ENCODE results near the gene TMEM80. TPM values are rescaled to one million over a fixed set of nuclear protein-coding genes. Genes with fewer than 3 reads are reported as not detected.

The TMEM80 gene
- total and polyA plus RNA-seq, 9 of the 15 experiments (the other 6 are each of a cell fraction or from before 2014, with no cell fraction given), result 5.1 to 30.1 (median 12.4) TPM

DNA sequence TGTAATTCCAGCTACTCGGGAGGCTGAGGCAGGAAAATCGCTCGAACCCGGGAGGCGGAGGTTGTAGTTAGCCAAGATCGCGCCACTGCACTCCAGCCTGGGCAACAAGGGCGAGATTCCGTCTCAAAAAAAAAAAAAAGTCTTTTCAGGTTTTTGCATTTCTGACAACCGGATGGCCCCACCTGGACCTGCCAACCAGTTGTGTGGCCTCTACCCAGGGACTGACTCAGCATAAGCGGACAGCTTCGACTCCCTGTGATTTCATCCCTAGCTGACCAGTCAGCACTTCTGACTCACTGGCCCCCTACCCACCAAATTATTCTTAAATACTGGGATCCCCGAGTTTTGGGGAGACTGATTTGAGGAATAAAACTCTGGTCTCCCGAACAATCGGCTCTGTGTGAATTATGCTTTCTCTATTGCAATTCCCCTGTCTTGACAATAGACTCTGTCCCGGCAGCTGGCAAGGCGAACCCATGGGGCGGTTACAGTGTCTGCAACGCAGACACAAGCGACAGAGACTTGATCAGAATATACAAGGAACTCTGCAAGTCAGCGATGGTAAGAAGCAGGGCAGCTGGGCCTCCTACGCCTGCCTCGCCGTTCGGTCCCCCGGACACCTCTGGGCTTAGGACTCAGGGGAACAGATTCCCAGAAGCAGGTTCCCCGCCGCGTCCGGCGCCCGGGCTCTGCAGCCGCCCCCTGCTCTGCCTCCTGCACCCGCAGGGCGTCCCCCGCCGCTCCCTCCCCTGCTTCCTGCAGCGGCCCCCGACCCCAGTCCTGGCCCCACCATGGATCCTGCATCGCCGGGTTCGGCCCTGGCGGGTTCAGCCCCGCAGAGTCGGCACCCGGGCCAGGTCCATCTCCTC lies 50.9 kb downstream of the TMEM80 start (continued):
- TF ChIP-seq NR2C2 (CRISPR knock-in tag; IDR thresholded peaks at IDR 0.05) (no peak), NR2C2 (tag; IDR thresholded peaks at IDR 0.05) (no peak; the same call in 1 of the 2 replicates), TAF1 (IDR thresholded peaks at IDR 0.05; ENCODE audit: control insufficient read depth, extremely low read depth, insufficient read depth, low read length, severe bottlenecking) (no peak), SAFB2 (IDR thresholded peaks at IDR 0.05; ENCODE audit: borderline replicate concordance, low read depth, low read length, severe bottlenecking) (no peak), KDM5B (IDR thresholded peaks at IDR 0.05; ENCODE audit: insufficient replicate concordance, low read depth, low read length) (no peak), EGR1 (conservative IDR thresholded peaks at IDR 0.05) (peak; percentile 12; the same call in 1 of the 2 replicates), SOX6 (IDR thresholded peaks at IDR 0.05) (no peak), CAMTA2 (CRISPR knock-in tag; conservative IDR thresholded peaks at IDR 0.05) (no peak), ZNF511 (CRISPR knock-in tag; IDR thresholded peaks at IDR 0.05) (no peak), NFE2 (IDR thresholded peaks at IDR 0.05; ENCODE audit: low read depth) (peak; percentile 64), RBM14 (IDR thresholded peaks at IDR 0.05; ENCODE audit: borderline replicate concordance, insufficient read depth, low read depth, low read length) (0 out of 2 replicates have a peak, but pooled peaks have one; percentile 17), THRAP3 (IDR thresholded peaks at IDR 0.05; ENCODE audit: borderline replicate concordance) (no peak), CREB3 (tag; conservative IDR thresholded peaks at IDR 0.05; ENCODE audit: low read depth) (no peak), NRF1 (conservative IDR thresholded peaks at IDR 0.05 in 1 of 2, IDR thresholded peaks at IDR 0.05 in 1 of 2) (no peak)
- TF ChIP-seq, protein P1, sequence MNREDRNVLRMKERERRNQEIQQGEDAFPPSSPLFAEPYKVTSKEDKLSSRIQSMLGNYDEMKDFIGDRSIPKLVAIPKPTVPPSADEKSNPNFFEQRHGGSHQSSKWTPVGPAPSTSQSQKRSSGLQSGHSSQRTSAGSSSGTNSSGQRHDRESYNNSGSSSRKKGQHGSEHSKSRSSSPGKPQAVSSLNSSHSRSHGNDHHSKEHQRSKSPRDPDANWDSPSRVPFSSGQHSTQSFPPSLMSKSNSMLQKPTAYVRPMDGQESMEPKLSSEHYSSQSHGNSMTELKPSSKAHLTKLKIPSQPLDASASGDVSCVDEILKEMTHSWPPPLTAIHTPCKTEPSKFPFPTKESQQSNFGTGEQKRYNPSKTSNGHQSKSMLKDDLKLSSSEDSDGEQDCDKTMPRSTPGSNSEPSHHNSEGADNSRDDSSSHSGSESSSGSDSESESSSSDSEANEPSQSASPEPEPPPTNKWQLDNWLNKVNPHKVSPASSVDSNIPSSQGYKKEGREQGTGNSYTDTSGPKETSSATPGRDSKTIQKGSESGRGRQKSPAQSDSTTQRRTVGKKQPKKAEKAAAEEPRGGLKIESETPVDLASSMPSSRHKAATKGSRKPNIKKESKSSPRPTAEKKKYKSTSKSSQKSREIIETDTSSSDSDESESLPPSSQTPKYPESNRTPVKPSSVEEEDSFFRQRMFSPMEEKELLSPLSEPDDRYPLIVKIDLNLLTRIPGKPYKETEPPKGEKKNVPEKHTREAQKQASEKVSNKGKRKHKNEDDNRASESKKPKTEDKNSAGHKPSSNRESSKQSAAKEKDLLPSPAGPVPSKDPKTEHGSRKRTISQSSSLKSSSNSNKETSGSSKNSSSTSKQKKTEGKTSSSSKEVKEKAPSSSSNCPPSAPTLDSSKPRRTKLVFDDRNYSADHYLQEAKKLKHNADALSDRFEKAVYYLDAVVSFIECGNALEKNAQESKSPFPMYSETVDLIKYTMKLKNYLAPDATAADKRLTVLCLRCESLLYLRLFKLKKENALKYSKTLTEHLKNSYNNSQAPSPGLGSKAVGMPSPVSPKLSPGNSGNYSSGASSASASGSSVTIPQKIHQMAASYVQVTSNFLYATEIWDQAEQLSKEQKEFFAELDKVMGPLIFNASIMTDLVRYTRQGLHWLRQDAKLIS (CRISPR knock-in tag; IDR thresholded peaks at IDR 0.05), result no peak
- TF ChIP-seq, protein P2, sequence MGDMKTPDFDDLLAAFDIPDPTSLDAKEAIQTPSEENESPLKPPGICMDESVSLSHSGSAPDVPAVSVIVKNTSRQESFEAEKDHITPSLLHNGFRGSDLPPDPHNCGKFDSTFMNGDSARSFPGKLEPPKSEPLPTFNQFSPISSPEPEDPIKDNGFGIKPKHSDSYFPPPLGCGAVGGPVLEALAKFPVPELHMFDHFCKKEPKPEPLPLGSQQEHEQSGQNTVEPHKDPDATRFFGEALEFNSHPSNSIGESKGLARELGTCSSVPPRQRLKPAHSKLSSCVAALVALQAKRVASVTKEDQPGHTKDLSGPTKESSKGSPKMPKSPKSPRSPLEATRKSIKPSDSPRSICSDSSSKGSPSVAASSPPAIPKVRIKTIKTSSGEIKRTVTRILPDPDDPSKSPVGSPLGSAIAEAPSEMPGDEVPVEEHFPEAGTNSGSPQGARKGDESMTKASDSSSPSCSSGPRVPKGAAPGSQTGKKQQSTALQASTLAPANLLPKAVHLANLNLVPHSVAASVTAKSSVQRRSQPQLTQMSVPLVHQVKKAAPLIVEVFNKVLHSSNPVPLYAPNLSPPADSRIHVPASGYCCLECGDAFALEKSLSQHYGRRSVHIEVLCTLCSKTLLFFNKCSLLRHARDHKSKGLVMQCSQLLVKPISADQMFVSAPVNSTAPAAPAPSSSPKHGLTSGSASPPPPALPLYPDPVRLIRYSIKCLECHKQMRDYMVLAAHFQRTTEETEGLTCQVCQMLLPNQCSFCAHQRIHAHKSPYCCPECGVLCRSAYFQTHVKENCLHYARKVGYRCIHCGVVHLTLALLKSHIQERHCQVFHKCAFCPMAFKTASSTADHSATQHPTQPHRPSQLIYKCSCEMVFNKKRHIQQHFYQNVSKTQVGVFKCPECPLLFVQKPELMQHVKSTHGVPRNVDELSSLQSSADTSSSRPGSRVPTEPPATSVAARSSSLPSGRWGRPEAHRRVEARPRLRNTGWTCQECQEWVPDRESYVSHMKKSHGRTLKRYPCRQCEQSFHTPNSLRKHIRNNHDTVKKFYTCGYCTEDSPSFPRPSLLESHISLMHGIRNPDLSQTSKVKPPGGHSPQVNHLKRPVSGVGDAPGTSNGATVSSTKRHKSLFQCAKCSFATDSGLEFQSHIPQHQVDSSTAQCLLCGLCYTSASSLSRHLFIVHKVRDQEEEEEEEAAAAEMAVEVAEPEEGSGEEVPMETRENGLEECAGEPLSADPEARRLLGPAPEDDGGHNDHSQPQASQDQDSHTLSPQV (IDR thresholded peaks at IDR 0.05), result 0 out of 2 replicates have a peak, but pooled peaks have one; percentile 14
